HEK293 (cell line): ENCODE results near the gene STT3A.

Experiments
- CTCF ChIA-PET: fragments of 350-600 bp; formaldehyde crosslinking; extraction: SDS; loops from one replicate; lab custom pipeline; 2021; ENCODE audit warnings: antibody characterized with exemption; lab: Yijun Ruan, JAX
- POLR2A ChIA-PET: fragments of 300-600 bp; formaldehyde crosslinking; extraction: SDS; loops from one replicate; lab custom pipeline; 2020; ENCODE audit warnings: antibody characterized with exemption, inconsistent platforms; lab: Yijun Ruan, JAX
- H3K27ac ChIP-seq: fragments of 200-500 bp; sonication (Bioruptor generic); 2 replicates; pipeline ENCODE4 v1.5.1; 2014; ENCODE audit warnings: low read depth, low read length, control low read depth, inconsistent platforms; ENCODE audit errors: extremely low read depth
- H3K36me3 ChIP-seq, 2 experiments: fragments of 200-500 bp in 1 of 2; sonication (Bioruptor generic) in 1 of 2; 1 replicate in 1 of 2; 2 replicates in 1 of 2; pipeline ENCODE4 v1.5.1; 2014 to 2017; ENCODE audit warnings: inconsistent platforms in 2 of 2, low read length in 2 of 2; ENCODE audit not compliant: control insufficient read depth in 2 of 2, insufficient read depth in 1 of 2
- H3K4me1 ChIP-seq: fragments of 200-500 bp; sonication (Bioruptor generic); 2 replicates; pipeline ENCODE4 v1.5.1; 2014; ENCODE audit warnings: mild to moderate bottlenecking, low read length, inconsistent platforms; ENCODE audit not compliant: control insufficient read depth, insufficient read depth
- H3K4me3 ChIP-seq: 2 replicates; pipeline ENCODE4 v1.5.1; 2011; ENCODE audit warnings: low read depth, mild to moderate bottlenecking, control low read depth, low read length, moderate library complexity
- H3K9me3 ChIP-seq: fragments of 200-500 bp; sonication (Bioruptor generic); 2 replicates; pipeline ENCODE4 v1.5.1; 2014; ENCODE audit warnings: low read depth, low read length, inconsistent platforms; ENCODE audit not compliant: control insufficient read depth, insufficient read depth
- KLF8 ChIP-seq: fragments of 450-650 bp; formaldehyde crosslinking; IDR thresholded peaks from 2 replicates; pipeline ENCODE4 v1.5.1; 2016; ENCODE audit warnings: missing biosample characterization, missing genetic modification characterization
- MYNN ChIP-seq: fragments of 450-650 bp; formaldehyde crosslinking; IDR thresholded peaks from 2 replicates; pipeline ENCODE4 v1.5.1; 2016; ENCODE audit warnings: missing biosample characterization, missing genetic modification characterization, borderline replicate concordance
- PATZ1 ChIP-seq: fragments of 450-650 bp; formaldehyde crosslinking; IDR thresholded peaks from 2 replicates; pipeline ENCODE4 v1.5.1; 2016; ENCODE audit warnings: missing biosample characterization, missing genetic modification characterization
- PRDM6 ChIP-seq: fragments of 450-650 bp; formaldehyde crosslinking; IDR thresholded peaks from 2 replicates; pipeline ENCODE4 v1.5.1; 2017; ENCODE audit warnings: missing biosample characterization, missing genetic modification characterization
- ZBTB10 ChIP-seq: fragments of 450-650 bp; formaldehyde crosslinking; IDR thresholded peaks from 2 replicates; pipeline ENCODE4 v1.5.1; 2016; ENCODE audit warnings: missing biosample characterization, missing genetic modification characterization
- ZFP3 ChIP-seq: fragments of 450-650 bp; formaldehyde crosslinking; IDR thresholded peaks from 2 replicates; pipeline ENCODE4 v1.5.1; 2016; ENCODE audit warnings: low read depth, missing biosample characterization, missing genetic modification characterization
- ZNF114 ChIP-seq: fragments of 450-650 bp; formaldehyde crosslinking; IDR thresholded peaks from 2 replicates; pipeline ENCODE4 v1.5.0; 2017; ENCODE audit warnings: missing biosample characterization, missing genetic modification characterization
- ZNF239 ChIP-seq: fragments of 450-650 bp; formaldehyde crosslinking; IDR thresholded peaks from 2 replicates; pipeline ENCODE4 v1.5.1; 2016; ENCODE audit warnings: missing biosample characterization, missing genetic modification characterization
- ZNF311 ChIP-seq: fragments of 450-650 bp; formaldehyde crosslinking; IDR thresholded peaks from 2 replicates; pipeline ENCODE4 v1.5.1; 2017; ENCODE audit warnings: missing biosample characterization, missing genetic modification characterization, borderline replicate concordance
- ZNF324 ChIP-seq: fragments of 450-650 bp; formaldehyde crosslinking; IDR thresholded peaks from 2 replicates; pipeline ENCODE4 v1.5.1; 2016; ENCODE audit warnings: missing biosample characterization, missing genetic modification characterization
- ZNF394 ChIP-seq: fragments of 450-650 bp; formaldehyde crosslinking; IDR thresholded peaks from 2 replicates; pipeline ENCODE4 v1.5.1; 2016; ENCODE audit warnings: missing biosample characterization, missing genetic modification characterization, mild to moderate bottlenecking, moderate library complexity, borderline replicate concordance
- ZNF518A ChIP-seq: fragments of 450-650 bp; formaldehyde crosslinking; conservative IDR thresholded peaks from 2 replicates; pipeline ENCODE4 v1.5.1; 2016; ENCODE audit warnings: low read depth, missing biosample characterization, missing genetic modification characterization
- ZNF548 ChIP-seq: fragments of 450-650 bp; formaldehyde crosslinking; IDR thresholded peaks from 2 replicates; pipeline ENCODE4 v1.5.1; 2016; ENCODE audit warnings: missing biosample characterization, missing genetic modification characterization
- ZNF558 ChIP-seq: fragments of 450-650 bp; formaldehyde crosslinking; IDR thresholded peaks from 2 replicates; pipeline ENCODE4 v1.5.1; 2016; ENCODE audit warnings: missing biosample characterization, missing genetic modification characterization
- ZNF560 ChIP-seq: fragments of 450-650 bp; formaldehyde crosslinking; IDR thresholded peaks from 2 replicates; pipeline ENCODE4 v1.5.1; 2017; ENCODE audit warnings: missing biosample characterization, missing genetic modification characterization, borderline replicate concordance
- ZNF624 ChIP-seq: fragments of 450-650 bp; formaldehyde crosslinking; IDR thresholded peaks from 2 replicates; pipeline ENCODE4 v1.5.1; 2017; ENCODE audit warnings: missing biosample characterization, missing genetic modification characterization
- ZNF701 ChIP-seq: fragments of 450-650 bp; formaldehyde crosslinking; IDR thresholded peaks from 2 replicates; pipeline ENCODE4 v1.5.1; 2016; ENCODE audit warnings: missing biosample characterization, missing genetic modification characterization
- TF ChIP-seq, protein P1 (sequence below): fragments of 450-650 bp; formaldehyde crosslinking; IDR thresholded peaks from 2 replicates; pipeline ENCODE4 v1.5.1; 2016; ENCODE audit warnings: missing biosample characterization, missing genetic modification characterization

Gene STT3A

GRCh38 chr11:125649465-125650166, 57.0 kb downstream of the STT3A start:
- H3K36me3 ChIP-seq, result peaks cover 24 to 73% of the 10 kb centered on the region in 2 experiments
- TF ChIP-seq, protein P1, sequence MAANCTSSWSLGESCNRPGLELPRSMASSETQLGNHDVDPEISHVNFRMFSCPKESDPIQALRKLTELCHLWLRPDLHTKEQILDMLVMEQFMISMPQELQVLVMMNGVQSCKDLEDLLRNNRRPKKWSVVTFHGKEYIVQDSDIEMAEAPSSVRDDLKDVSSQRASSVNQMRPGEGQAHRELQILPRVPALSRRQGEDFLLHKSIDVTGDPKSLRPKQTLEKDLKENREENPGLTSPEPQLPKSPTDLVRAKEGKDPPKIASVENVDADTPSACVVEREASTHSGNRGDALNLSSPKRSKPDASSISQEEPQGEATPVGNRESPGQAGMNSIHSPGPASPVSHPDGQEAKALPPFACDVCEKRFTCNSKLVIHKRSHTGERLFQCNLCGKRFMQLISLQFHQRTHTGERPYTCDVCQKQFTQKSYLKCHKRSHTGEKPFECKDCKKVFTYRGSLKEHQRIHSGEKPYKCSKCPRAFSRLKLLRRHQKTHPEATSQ, result no peak
- TF ChIP-seq, all 188 proteins: peak for 0
- Histone ChIP-seq H3K9me3 (no peaks in the 10 kb centered on the region), H3K4me3 (no peak overlapping the region), H3K4me1 (no peaks in the 10 kb centered on the region), H3K27ac (no peak overlapping the region)
- POLR2A ChIA-PET, result no interaction called here
- CTCF ChIA-PET, result interaction anchor here (0.6 kb wide), 1 partner anchor 42 kb away, joined by 3 read pairs; no protein-coding TSS in a partner anchor

- no peak overlapping the region for H3K27ac ChIP-seq
- H3K9me3 ChIP-seq, result no peaks in the 10 kb centered on the region
- H3K4me1 ChIP-seq, result no peaks in the 10 kb centered on the region
- TF ChIP-seq ZNF114, result no peak
- TF ChIP-seq ZNF548 (tag by site-specific recombination), result no peak
- TF ChIP-seq ZBTB10 (tag by site-specific recombination), result no peak
- no peak for TF ChIP-seq ZNF239 (tag by site-specific recombination)
- no peak for TF ChIP-seq ZNF701 (tag by site-specific recombination)
- no peak for TF ChIP-seq ZNF324
- no peak for TF ChIP-seq ZNF394 (tag by site-specific recombination)
- no peak for TF ChIP-seq ZNF311
- TF ChIP-seq ZNF560 (tag by site-specific recombination), result no peak
- TF ChIP-seq KLF8, result no peak
- no peak for TF ChIP-seq ZNF558
- TF ChIP-seq ZNF624 (tag by site-specific recombination), result no peak
- CTCF ChIA-PET, result interaction anchor here (0.7 kb wide), 1 partner anchor 15 kb away, joined by 4 read pairs; no protein-coding TSS in a partner anchor
- no peak overlapping the region for H3K4me3 ChIP-seq
- POLR2A ChIA-PET, result no interaction called here
- peaks cover 11 to 44% of the 10 kb centered on the region in 2 experiments for H3K36me3 ChIP-seq
These were observed 70.0 kb downstream of the STT3A start for GRCh38 chr11:125662689-125663088.

GRCh38 chr11:125663910-125664309, 71.3 kb downstream of the STT3A start:
- CTCF ChIA-PET, result interaction anchor here (0.7 kb wide), 1 partner anchor 15 kb away, joined by 3 read pairs; no protein-coding TSS in a partner anchor
- no peak overlapping the region for H3K27ac ChIP-seq
- no peak overlapping the region for H3K4me3 ChIP-seq
- H3K4me1 ChIP-seq, result no peaks in the 10 kb centered on the region
- peaks cover 6 to 39% of the 10 kb centered on the region in 2 experiments for H3K36me3 ChIP-seq
- H3K9me3 ChIP-seq, result no peaks in the 10 kb centered on the region
- POLR2A ChIA-PET, result no interaction called here
- TF ChIP-seq MYNN (tag by site-specific recombination), result no peak
- TF ChIP-seq ZFP3, result no peak
- no peak for TF ChIP-seq ZNF518A (tag by site-specific recombination)
- no peak for TF ChIP-seq PRDM6 (tag by site-specific recombination)
- no peak for TF ChIP-seq PATZ1 (tag by site-specific recombination)
